ENCODE measurements around the gene DLG2.

DNA sequence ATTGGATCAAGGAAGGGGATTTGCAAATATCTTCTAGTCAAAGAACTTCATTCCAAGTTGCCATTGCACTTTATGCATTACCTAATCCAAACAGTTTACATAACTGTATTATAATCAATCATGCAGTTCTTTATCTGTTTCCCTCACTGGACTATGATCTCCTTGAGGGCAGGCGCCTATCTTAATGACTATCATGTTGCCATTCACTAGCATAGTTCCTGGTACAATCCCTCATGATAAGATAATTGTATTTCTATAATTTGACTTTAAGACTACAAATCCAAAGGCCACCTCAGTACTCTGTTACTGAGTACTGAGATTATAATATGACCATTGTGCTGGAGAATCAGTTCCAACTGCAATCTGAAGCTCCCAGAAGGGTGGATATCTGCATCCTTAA lies 2062.3 kb downstream of the DLG2 start:
- TF ChIP-seq, protein P1, sequence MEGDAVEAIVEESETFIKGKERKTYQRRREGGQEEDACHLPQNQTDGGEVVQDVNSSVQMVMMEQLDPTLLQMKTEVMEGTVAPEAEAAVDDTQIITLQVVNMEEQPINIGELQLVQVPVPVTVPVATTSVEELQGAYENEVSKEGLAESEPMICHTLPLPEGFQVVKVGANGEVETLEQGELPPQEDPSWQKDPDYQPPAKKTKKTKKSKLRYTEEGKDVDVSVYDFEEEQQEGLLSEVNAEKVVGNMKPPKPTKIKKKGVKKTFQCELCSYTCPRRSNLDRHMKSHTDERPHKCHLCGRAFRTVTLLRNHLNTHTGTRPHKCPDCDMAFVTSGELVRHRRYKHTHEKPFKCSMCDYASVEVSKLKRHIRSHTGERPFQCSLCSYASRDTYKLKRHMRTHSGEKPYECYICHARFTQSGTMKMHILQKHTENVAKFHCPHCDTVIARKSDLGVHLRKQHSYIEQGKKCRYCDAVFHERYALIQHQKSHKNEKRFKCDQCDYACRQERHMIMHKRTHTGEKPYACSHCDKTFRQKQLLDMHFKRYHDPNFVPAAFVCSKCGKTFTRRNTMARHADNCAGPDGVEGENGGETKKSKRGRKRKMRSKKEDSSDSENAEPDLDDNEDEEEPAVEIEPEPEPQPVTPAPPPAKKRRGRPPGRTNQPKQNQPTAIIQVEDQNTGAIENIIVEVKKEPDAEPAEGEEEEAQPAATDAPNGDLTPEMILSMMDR (IDR thresholded peaks at IDR 0.05) = no peak
- TF ChIP-seq EP300 (IDR thresholded peaks at IDR 0.05) = no peak

Measured in suprapubic skin (tissue), 3 donors.